HEK293T (cell line): ENCODE data around the gene P2RX3.

ENCODE experiments used
- CTCF ChIA-PET: fragments of 350-600 bp; formaldehyde crosslinking; extraction: SDS; loops from one replicate; lab custom pipeline; 2021; ENCODE audit warnings: antibody characterized with exemption, inconsistent platforms; lab: Yijun Ruan, JAX
- POLR2A ChIA-PET: fragments of 350-600 bp; formaldehyde crosslinking; extraction: SDS; loops from one replicate; lab custom pipeline; 2020; ENCODE audit warnings: antibody characterized with exemption, inconsistent platforms; lab: Yijun Ruan, JAX
- DNase-seq: peaks from one replicate; pipeline ENCODE4 v3.0.0; 2012; ENCODE audit warnings: mixed read lengths; ENCODE audit errors: extremely low spot score
- ARNT ChIP-seq: fragments of 450-650 bp; IDR thresholded peaks from 2 replicates; pipeline ENCODE4 v1.6.1; 2017; ENCODE audit warnings: mild to moderate bottlenecking
- BHLHE40 ChIP-seq: fragments of 450-650 bp; IDR thresholded peaks from 2 replicates; pipeline ENCODE4 v1.6.1; 2016; ENCODE audit warnings: mild to moderate bottlenecking, moderate library complexity, borderline replicate concordance
- CTBP1 ChIP-seq: fragments of 450-650 bp; IDR thresholded peaks from 2 replicates; pipeline ENCODE4 v1.6.1; 2016; ENCODE audit warnings: borderline replicate concordance
- ELF4 ChIP-seq: fragments of 450-650 bp; IDR thresholded peaks from 2 replicates; pipeline ENCODE4 v1.6.1; 2017; ENCODE audit warnings: antibody characterized with exemption
- FOXA1 ChIP-seq: fragments of 450-650 bp; IDR thresholded peaks from 2 replicates; pipeline ENCODE4 v1.6.1; 2016; ENCODE audit warnings: mild to moderate bottlenecking
- FOXK2 ChIP-seq: fragments of 450-650 bp; IDR thresholded peaks from 2 replicates; pipeline ENCODE4 v1.6.1; 2016; ENCODE audit warnings: mild to moderate bottlenecking
- FOXM1 ChIP-seq: fragments of 450-650 bp; IDR thresholded peaks from 2 replicates; pipeline ENCODE4 v1.6.1; 2017; ENCODE audit warnings: mild to moderate bottlenecking, borderline replicate concordance
- HDGF ChIP-seq: fragments of 450-650 bp; IDR thresholded peaks from 2 replicates; pipeline ENCODE4 v1.6.1; 2017; ENCODE audit warnings: antibody characterized with exemption, borderline replicate concordance
- L3MBTL2 ChIP-seq: fragments of 450-650 bp; conservative IDR thresholded peaks from 2 replicates; pipeline ENCODE4 v1.6.1; 2016; ENCODE audit warnings: mild to moderate bottlenecking
- LEF1 ChIP-seq: fragments of 450-650 bp; IDR thresholded peaks from 2 replicates; pipeline ENCODE4 v1.6.1; 2017; ENCODE audit warnings: mild to moderate bottlenecking, borderline replicate concordance
- NFRKB ChIP-seq: fragments of 450-650 bp; IDR thresholded peaks from 2 replicates; pipeline ENCODE4 v1.6.1; 2016; ENCODE audit warnings: mild to moderate bottlenecking, moderate library complexity
- PKNOX1 ChIP-seq: fragments of 450-650 bp; IDR thresholded peaks from 2 replicates; pipeline ENCODE4 v1.6.1; 2016
- SP1 ChIP-seq: fragments of 450-650 bp; IDR thresholded peaks from 2 replicates; pipeline ENCODE4 v1.6.1; 2017
- SUZ12 ChIP-seq: fragments of 450-650 bp; IDR thresholded peaks from 2 replicates; pipeline ENCODE4 v1.6.1; 2016; ENCODE audit warnings: mild to moderate bottlenecking
- TARDBP ChIP-seq: fragments of 450-650 bp; IDR thresholded peaks from 2 replicates; pipeline ENCODE4 v1.6.1; 2016
- ZNF384 ChIP-seq: fragments of 450-650 bp; IDR thresholded peaks from 2 replicates; pipeline ENCODE4 v1.6.1; 2016

The P2RX3 gene

DNA sequence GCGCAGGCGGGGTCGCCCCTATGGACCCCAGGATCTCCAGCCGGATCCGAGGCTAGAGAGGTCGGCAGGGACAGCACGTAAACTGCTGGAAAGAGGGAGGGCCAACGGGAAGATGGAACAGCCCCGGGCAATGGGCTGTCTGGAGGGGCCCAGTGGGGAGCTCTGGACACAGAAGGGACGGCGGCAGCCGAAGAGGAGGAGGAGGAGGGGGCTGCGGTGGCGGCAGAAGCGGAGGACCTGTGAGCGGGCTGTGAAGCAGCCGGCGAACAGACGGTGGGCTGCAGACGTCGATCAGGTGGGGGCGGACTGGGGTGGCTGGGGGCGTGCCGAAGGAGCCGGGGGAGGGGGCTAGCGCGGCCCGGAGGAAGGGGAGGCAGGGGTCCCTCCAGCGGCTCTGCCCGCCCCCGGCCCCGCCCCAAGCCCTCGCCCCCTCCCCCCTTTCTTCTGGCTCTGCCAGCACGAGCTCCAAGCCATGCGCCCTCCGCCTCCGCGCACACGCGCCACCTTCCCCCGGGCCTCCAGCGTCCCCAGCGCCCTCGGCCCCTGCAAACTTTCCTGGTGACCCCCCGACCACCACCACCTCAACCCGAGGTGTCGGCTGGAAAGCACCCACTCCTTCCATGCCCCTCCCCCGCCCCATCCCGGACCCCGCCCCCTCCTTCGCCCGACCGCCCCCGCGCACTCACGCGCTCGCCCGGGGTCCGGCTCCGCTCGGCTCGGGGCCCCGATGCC is 13.8 kb upstream of the P2RX3 start:
- TF ChIP-seq PKNOX1 (no peak), LEF1 (no peak), TARDBP (no peak), NFRKB (no peak), FOXK2 (no peak), ELF4 (no peak), ARNT (no peak), ZNF384 (no peak), FOXA1 (no peak)
- POLR2A ChIA-PET = interaction anchor here (1.0 to 7.8 kb wide), 4 partner anchors 9 to 13 kb away, joined by 4 to 121 read pairs (median 10); partner anchors contain the start of genes P2RX3 and SSRP1
- DNase-seq = peak; percentile 47
- CTCF ChIA-PET = no interaction called here

DNA sequence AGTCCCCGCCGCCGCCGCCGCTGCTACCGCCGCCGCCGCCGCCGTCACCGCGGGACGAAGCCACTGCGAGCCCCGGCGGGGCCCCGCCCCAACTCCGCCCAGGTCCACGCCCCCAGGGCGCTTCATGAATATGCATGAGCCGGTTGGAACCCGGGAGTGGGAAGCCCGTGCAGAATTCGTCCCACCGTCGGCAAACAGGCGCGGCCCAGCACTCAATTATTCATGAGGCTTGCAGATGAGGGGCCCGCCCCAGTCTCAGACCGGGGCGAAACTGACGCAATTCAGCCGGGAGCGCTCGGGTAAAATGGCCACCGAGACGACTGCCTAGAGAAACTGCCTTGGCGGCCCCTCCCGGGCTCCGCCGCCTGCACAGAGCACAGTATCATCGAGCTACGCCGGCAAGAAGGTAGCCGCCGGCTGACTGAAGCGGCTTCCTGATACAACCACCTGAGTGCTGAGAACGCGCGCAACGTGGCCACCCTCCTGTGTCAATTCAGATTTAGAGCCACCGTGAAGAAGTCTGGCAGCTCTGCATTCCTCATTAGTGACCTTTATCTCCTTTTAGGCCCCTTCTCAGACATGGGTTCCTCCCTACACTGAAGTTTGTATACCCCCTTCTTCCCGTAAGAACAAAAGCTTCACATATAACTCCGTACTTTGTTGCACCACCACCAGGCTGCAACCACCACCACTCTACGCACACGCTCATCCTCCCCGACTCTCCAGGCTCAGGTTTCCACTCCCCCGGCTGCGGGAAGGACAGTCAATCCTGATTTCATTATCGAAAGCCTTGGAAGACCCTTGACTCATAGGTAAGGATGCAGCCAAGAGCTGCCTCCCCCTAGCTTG is 13.0 kb upstream of the P2RX3 start, which contains the start of gene TNKS1BP1:
TSS of gene TNKS1BP1 (minus strand) at position 67 of the 849 bp plus-strand sequence. CDS start 3,067 bp downstream, outside the sequence.
- ChIA-PET POLR2A (interaction anchor here (1.0 to 7.8 kb wide), 5 partner anchors 8 to 29 kb away, joined by 4 to 121 read pairs (median 8); partner anchors contain the start of genes P2RX3 and SSRP1), CTCF (interaction anchor here (1.0 to 1.2 kb wide), 2 partner anchors 13 to 15 kb away, joined by 3 to 5 read pairs; partner anchors contain the start of gene P2RX3)

GRCh38 chr11:57325735-57326048 is 12.5 kb upstream of the P2RX3 start:
- CTCF ChIA-PET = interaction anchor here (1.0 to 1.2 kb wide), 2 partner anchors 13 to 14 kb away, joined by 3 to 5 read pairs; partner anchors contain the start of gene P2RX3
- POLR2A ChIA-PET = interaction anchor here (1.0 to 7.8 kb wide), 5 partner anchors 8 to 30 kb away, joined by 4 to 121 read pairs (median 8); partner anchors contain the start of genes P2RX3 and SSRP1
- TF ChIP-seq SUZ12 (no peak), SP1 (no peak), BHLHE40 (no peak), NFRKB (no peak), HDGF (no peak), FOXK2 (no peak), L3MBTL2 (no peak), TARDBP (no peak), FOXM1 (no peak), CTBP1 (no peak), LEF1 (no peak), FOXA1 (no peak), ARNT (no peak), ELF4 (no peak), ZNF384 (no peak), PKNOX1 (no peak)
- DNase-seq = peak; percentile 15

More for the DNA sequence above, 13.0 kb upstream of the P2RX3 start, which contains the start of gene TNKS1BP1:
- TF ChIP-seq L3MBTL2 (no peak), FOXA1 (no peak), SP1 (no peak), BHLHE40 (no peak), FOXM1 (no peak), NFRKB (no peak), ELF4 (0 out of 2 replicates have a peak, but pooled peaks have one; percentile 13), HDGF (peak; percentile 60; the same call in 1 of the 2 replicates), ZNF384 (no peak), PKNOX1 (no peak), LEF1 (no peak), CTBP1 (no peak), FOXK2 (no peak)
- peak; percentile 96 for DNase-seq

DNA sequence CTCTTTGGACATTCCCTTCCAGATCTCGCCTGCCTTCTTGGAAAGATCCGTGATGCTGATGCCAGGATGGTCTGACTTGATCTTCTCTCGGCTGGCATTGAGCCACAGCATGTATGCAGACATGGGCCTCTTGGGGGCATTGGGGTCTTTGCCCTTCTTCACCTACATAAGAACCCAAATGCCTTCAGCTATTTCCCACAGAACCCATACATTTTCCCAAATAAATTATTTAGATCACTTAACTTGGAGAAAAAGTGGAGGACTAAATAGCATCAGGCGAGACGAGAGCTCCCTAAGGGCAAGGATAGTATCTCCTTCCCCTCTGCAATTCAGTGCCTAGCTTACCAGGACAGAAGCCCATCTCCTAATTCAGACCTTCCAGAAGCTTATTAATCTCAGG is 10.4 kb upstream of the P2RX3 start:
- POLR2A ChIA-PET = interaction anchor here (7.8 kb wide), 1 partner anchor 10 kb away, joined by 121 read pairs; the partner anchor contains the start of genes P2RX3 and SSRP1
- CTCF ChIA-PET = no interaction called here
- no peak for DNase-seq
- TF ChIP-seq LEF1 (no peak), TARDBP (no peak), ARNT (no peak)

DNA sequence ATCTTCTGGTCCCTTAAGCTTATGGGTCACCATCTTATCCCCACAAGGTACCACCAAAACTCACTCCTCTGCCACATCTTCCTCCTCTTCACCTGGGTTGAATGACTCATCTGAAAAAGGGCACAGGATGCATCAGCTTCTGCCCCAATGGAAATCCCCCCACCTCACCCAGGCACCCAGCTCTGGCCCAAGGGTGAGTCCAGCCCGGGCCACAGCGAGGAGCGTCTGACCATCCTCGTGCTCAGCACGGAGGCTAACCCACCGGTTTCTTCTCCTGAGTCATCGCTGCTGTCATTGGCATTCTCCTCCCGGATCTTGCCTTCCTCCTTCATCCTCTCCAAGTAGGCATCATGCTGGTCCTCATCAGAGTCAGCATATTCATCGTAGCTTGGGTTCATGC is 8.1 kb upstream of the P2RX3 start:
- TF ChIP-seq LEF1 (no peak), PKNOX1 (no peak), L3MBTL2 (no peak), HDGF (no peak), BHLHE40 (no peak), NFRKB (no peak), ELF4 (no peak), FOXK2 (no peak), TARDBP (no peak), ARNT (no peak), CTBP1 (no peak), SP1 (no peak), FOXA1 (no peak)
- ChIA-PET POLR2A (no interaction called here), CTCF (no interaction called here)
- no peak for DNase-seq
